Astrocyte (in vitro differentiated cells and primary cell): ENCODE results near the gene SMYD2. TPM values are rescaled to one million over a fixed set of nuclear protein-coding genes. Genes with fewer than 3 reads are reported as not detected.
A peak's percentile ranks its signal among the peaks of the same experiment; 100 is the strongest.

Experiments
- DNase-seq: peaks from one replicate; pipeline ENCODE4 v3.0.0-alpha.2; 2010; ENCODE audit warnings: low read depth
- FAIRE-seq: peaks from 2 replicates; lab custom pipeline; 2011; peaks lifted over from hg19 to GRCh38; lab: Jason Lieb, UNC
- H2AFZ ChIP-seq: 2 replicates; pipeline ENCODE4 v1.6.0; 2012; ENCODE audit warnings: low read depth, low read length, inconsistent platforms
- H3K27ac ChIP-seq: 2 replicates; pipeline ENCODE4 v1.5.1; 2011; ENCODE audit warnings: low read depth, low read length, inconsistent platforms
- H3K27me3 ChIP-seq: 2 replicates; pipeline ENCODE4 v1.6.0; 2011; ENCODE audit warnings: low read length, inconsistent platforms; ENCODE audit not compliant: insufficient read depth
- H3K36me3 ChIP-seq: 2 replicates; pipeline ENCODE4 v1.5.1; 2011; ENCODE audit warnings: low read length, inconsistent platforms; ENCODE audit not compliant: insufficient read depth
- H3K4me1 ChIP-seq: 2 replicates; pipeline ENCODE4 v1.5.1; 2011; ENCODE audit warnings: low read length, inconsistent platforms; ENCODE audit not compliant: insufficient read depth
- H3K4me2 ChIP-seq: 2 replicates; pipeline ENCODE4 v1.6.0; 2012; ENCODE audit warnings: low read length, inconsistent platforms
- H3K4me3 ChIP-seq: 2 replicates; pipeline ENCODE4 v1.5.1; 2011; ENCODE audit warnings: low read depth, mild to moderate bottlenecking, low read length, inconsistent platforms; ENCODE audit not compliant: insufficient read depth
- H3K79me2 ChIP-seq: 2 replicates; pipeline ENCODE4 v1.6.0; 2012; ENCODE audit warnings: mild to moderate bottlenecking, low read length, inconsistent platforms; ENCODE audit not compliant: insufficient read depth
- H3K9ac ChIP-seq: 2 replicates; pipeline ENCODE4 v1.6.0; 2012; ENCODE audit warnings: mild to moderate bottlenecking, low read length, inconsistent platforms
- H3K9me3 ChIP-seq: 2 replicates; pipeline ENCODE4 v1.5.1; 2012; ENCODE audit warnings: low read depth, mild to moderate bottlenecking, low read length, inconsistent platforms; ENCODE audit not compliant: insufficient read depth
- H4K20me1 ChIP-seq: 2 replicates; pipeline ENCODE4 v1.6.0; 2012; ENCODE audit warnings: low read length, inconsistent platforms; ENCODE audit not compliant: insufficient read depth
- H3K27ac Mint-ChIP-seq: one replicate; pipeline ENCODE4 v1.8.0; 2021; ENCODE audit warnings: mild to moderate bottlenecking, mixed read lengths; ENCODE audit not compliant: unreplicated experiment
- H3K27me3 Mint-ChIP-seq: one replicate; pipeline ENCODE4 v1.8.0; 2021; ENCODE audit warnings: low read depth, mixed read lengths; ENCODE audit not compliant: unreplicated experiment
- H3K36me3 Mint-ChIP-seq: one replicate; pipeline ENCODE4 v1.8.0; 2021; ENCODE audit warnings: low read depth, mixed read lengths; ENCODE audit not compliant: unreplicated experiment
- H3K4me1 Mint-ChIP-seq: one replicate; pipeline ENCODE4 v1.8.0; 2021; ENCODE audit warnings: low read depth, mixed read lengths; ENCODE audit not compliant: unreplicated experiment
- H3K4me3 Mint-ChIP-seq: one replicate; pipeline ENCODE4 v1.8.0; 2021; ENCODE audit warnings: mild to moderate bottlenecking, moderate library complexity, mixed read lengths; ENCODE audit not compliant: unreplicated experiment
- H3K9me3 Mint-ChIP-seq: one replicate; pipeline ENCODE4 v1.8.0; 2021; ENCODE audit warnings: mild to moderate bottlenecking, mixed read lengths; ENCODE audit not compliant: unreplicated experiment
- CTCF ChIP-seq: IDR thresholded peaks from 2 replicates; pipeline ENCODE4 v1.5.1; 2011; ENCODE audit warnings: low read depth, mild to moderate bottlenecking, inconsistent platforms, low read length, moderate library complexity; ENCODE audit not compliant: insufficient read depth
- EZH2 ChIP-seq: IDR thresholded peaks from 2 replicates; pipeline ENCODE4 v1.6.1; 2012; ENCODE audit warnings: mild to moderate bottlenecking, low read length, inconsistent platforms; ENCODE audit not compliant: insufficient read depth
- total RNA-seq: library from RNA; stranded (reverse); gene quantifications from 2 replicates; pipeline ENCODE4 v1.2.1, GENCODE V29; 2021

SMYD2 gene
- total RNA-seq, 1 donor from 2014 or later = 38.6 TPM

GRCh38 chr1:214385428-214385827, 104.5 kb downstream of the SMYD2 start:
- no peak overlapping the region for H3K4me3 ChIP-seq
- H3K36me3 ChIP-seq = peaks cover 56% of the 10 kb centered on the region
- H3K79me2 ChIP-seq = peaks cover 35% of the 10 kb centered on the region
- Mint-ChIP-seq H3K4me1 (peaks cover 29% of the 10 kb centered on the region), H3K27me3 (no peaks in the 10 kb centered on the region), H3K36me3 (peaks cover 27% of the 10 kb centered on the region), H3K9me3 (no peaks in the 10 kb centered on the region), H3K4me3 (no peak overlapping the region), H3K27ac (peak overlapping the region; percentile 84)
- H3K27me3 ChIP-seq = no peaks in the 10 kb centered on the region
- H3K4me2 ChIP-seq = no peak overlapping the region
- TF ChIP-seq CTCF (no peak), EZH2 (no peak)
- DNase-seq = no peak
- H3K27ac ChIP-seq = no peak overlapping the region
- H4K20me1 ChIP-seq = peaks cover 3% of the 10 kb centered on the region
- H3K9me3 ChIP-seq = no peaks in the 10 kb centered on the region
- no peak overlapping the region for H2AFZ ChIP-seq
- FAIRE-seq = no peak
- H3K9ac ChIP-seq = no peak overlapping the region
- H3K4me1 ChIP-seq = peaks cover 12% of the 10 kb centered on the region

GRCh38 chr1:214386333-214386732, 105.4 kb downstream of the SMYD2 start:
- H3K36me3 Mint-ChIP-seq = peaks cover 21% of the 10 kb centered on the region

More at GRCh38 chr1:214386333-214386732, 105.4 kb downstream of the SMYD2 start:
- Histone ChIP-seq H3K27me3 (no peaks in the 10 kb centered on the region), H3K4me2 (peak overlapping the region; percentile 37), H4K20me1 (peaks cover 3% of the 10 kb centered on the region), H3K36me3 (peaks cover 51% of the 10 kb centered on the region), H2AFZ (no peak overlapping the region), H3K9ac (peak overlapping the region; percentile 67), H3K9me3 (no peaks in the 10 kb centered on the region), H3K79me2 (peaks cover 37% of the 10 kb centered on the region), H3K27ac (peak overlapping the region; percentile 67), H3K4me1 (peaks cover 12% of the 10 kb centered on the region), H3K4me3 (no peak overlapping the region)
- H3K9me3 Mint-ChIP-seq = no peaks in the 10 kb centered on the region
- DNase-seq (no peak), FAIRE-seq (no peak)
- no peak for TF ChIP-seq CTCF
- no peak overlapping the region for H3K4me3 Mint-ChIP-seq
- peaks cover 26% of the 10 kb centered on the region for H3K4me1 Mint-ChIP-seq
- no peaks in the 10 kb centered on the region for H3K27me3 Mint-ChIP-seq
- H3K27ac Mint-ChIP-seq = peak overlapping the region; percentile 86
